ENCODE results near the gene PHC2. TPM values are rescaled to one million over a fixed set of nuclear protein-coding genes. Genes with fewer than 3 reads are reported as not detected.
A peak's percentile ranks its signal among the peaks of the same experiment; 100 is the strongest.

The PHC2 gene
- total RNA-seq, 1 donor from 2014 or later: 287 TPM

- Mint-ChIP-seq H3K4me1 (ENCODE audit: low read depth, unreplicated experiment) (peaks cover 51% of the 10 kb centered on the region), H3K27ac (ENCODE audit: unreplicated experiment) (no peak overlapping the region), H3K4me3 (ENCODE audit: unreplicated experiment) (peak overlapping the region; percentile 41), H3K27me3 (ENCODE audit: unreplicated experiment) (peaks cover 16% of the 10 kb centered on the region), H3K36me3 (ENCODE audit: unreplicated experiment) (peaks cover 19% of the 10 kb centered on the region), H3K9me3 (ENCODE audit: unreplicated experiment) (peaks cover 21% of the 10 kb centered on the region)
- no peak for TF ChIP-seq CTCF (IDR thresholded peaks at IDR 0.05; ENCODE audit: partially characterized antibody, unreplicated experiment)
- no peak for DNase-seq
Observed at GRCh38 chr1:33353531-33353930, 77.4 kb downstream of the PHC2 start.

GRCh38 chr1:33351281-33351660 lies 79.6 kb downstream of the PHC2 start:
- TF ChIP-seq CTCF (IDR thresholded peaks at IDR 0.05; ENCODE audit: partially characterized antibody, unreplicated experiment): no peak
- H3K4me1 Mint-ChIP-seq (ENCODE audit: low read depth, unreplicated experiment): peaks cover 48% of the 10 kb centered on the region
- peak overlapping the region; percentile 81 for H3K4me3 Mint-ChIP-seq (ENCODE audit: unreplicated experiment)
- H3K9me3 Mint-ChIP-seq (ENCODE audit: unreplicated experiment): peaks cover 36% of the 10 kb centered on the region
- DNase-seq: no peak
- H3K27me3 Mint-ChIP-seq (ENCODE audit: unreplicated experiment): peaks cover 27% of the 10 kb centered on the region
- H3K36me3 Mint-ChIP-seq (ENCODE audit: unreplicated experiment): peaks cover 26% of the 10 kb centered on the region
- peak overlapping the region; percentile 40 for H3K27ac Mint-ChIP-seq (ENCODE audit: unreplicated experiment)

- Mint-ChIP-seq H3K27ac (ENCODE audit: unreplicated experiment) (peak overlapping the region; percentile 96), H3K36me3 (ENCODE audit: unreplicated experiment) (peaks cover 26% of the 10 kb centered on the region), H3K27me3 (ENCODE audit: unreplicated experiment) (peaks cover 27% of the 10 kb centered on the region), H3K4me1 (ENCODE audit: low read depth, unreplicated experiment) (peaks cover 48% of the 10 kb centered on the region), H3K4me3 (ENCODE audit: unreplicated experiment) (peak overlapping the region; percentile 82), H3K9me3 (ENCODE audit: unreplicated experiment) (peaks cover 36% of the 10 kb centered on the region)
- DNase-seq: no peak
- TF ChIP-seq CTCF (IDR thresholded peaks at IDR 0.05; ENCODE audit: partially characterized antibody, unreplicated experiment): no peak
Observed at GRCh38 chr1:33350611-33351280, 80.1 kb downstream of the PHC2 start.

- peak overlapping the region; percentile 96 for H3K27ac Mint-ChIP-seq (ENCODE audit: unreplicated experiment)
- peak; percentile 87 for DNase-seq
- H3K4me1 Mint-ChIP-seq (ENCODE audit: low read depth, unreplicated experiment): peaks cover 44% of the 10 kb centered on the region
- peaks cover 27% of the 10 kb centered on the region for H3K27me3 Mint-ChIP-seq (ENCODE audit: unreplicated experiment)
- H3K4me3 Mint-ChIP-seq (ENCODE audit: unreplicated experiment): peak overlapping the region; percentile 82
- no peak for TF ChIP-seq CTCF (IDR thresholded peaks at IDR 0.05; ENCODE audit: partially characterized antibody, unreplicated experiment)
- H3K9me3 Mint-ChIP-seq (ENCODE audit: unreplicated experiment): peaks cover 36% of the 10 kb centered on the region
- H3K36me3 Mint-ChIP-seq (ENCODE audit: unreplicated experiment): peaks cover 20% of the 10 kb centered on the region
Observed at GRCh38 chr1:33349778-33350610, 80.9 kb downstream of the PHC2 start.

Measured in glutamatergic neuron (in vitro differentiated cells).